ENCODE measurements around the gene PDE4B. TPM values are rescaled to one million over a fixed set of nuclear protein-coding genes. Genes with fewer than 3 reads are reported as not detected.

Gene PDE4B
- total RNA-seq, 2 donors from 2014 or later: 23.6 to 53.9 TPM

GRCh38 chr1:66360285-66360724 is 567.6 kb downstream of the PDE4B start:
- Mint-ChIP-seq H3K27me3 (ENCODE audit: low read depth) (no peaks in the 10 kb centered on the region), H3K27ac (no peak overlapping the region), H3K36me3 (ENCODE audit: insufficient read depth in 2 of 2) (peaks cover 17 to 43% of the 10 kb centered on the region in 2 donors), H3K4me3 (no peak overlapping the region), H3K9me3 (no peaks in the 10 kb centered on the region), H3K4me1 (ENCODE audit: low read depth) (peaks cover 86% of the 10 kb centered on the region)
- DNase-seq (no peak), ATAC-seq (replicated peaks in 1 of 2) (peak in 1 of 2 donors; percentile 36)

- DNase-seq (no peak), ATAC-seq (replicated peaks in 1 of 2) (peak; percentile 43 to 64)
- Mint-ChIP-seq H3K4me3 (peak overlapping the region in 1 of 2 donors; percentile 59), H3K9me3 (no peaks in the 10 kb centered on the region), H3K27ac (peak overlapping the region; percentile 23), H3K4me1 (ENCODE audit: low read depth) (peaks cover 86% of the 10 kb centered on the region), H3K36me3 (ENCODE audit: insufficient read depth in 2 of 2) (peaks cover 27 to 55% of the 10 kb centered on the region in 2 donors), H3K27me3 (ENCODE audit: low read depth) (no peaks in the 10 kb centered on the region)
These were observed 572.1 kb downstream of the PDE4B start for GRCh38 chr1:66364578-66365391.

GRCh38 chr1:66365635-66366034 is 572.9 kb downstream of the PDE4B start:
- Mint-ChIP-seq H3K27me3 (ENCODE audit: low read depth) (no peaks in the 10 kb centered on the region), H3K36me3 (ENCODE audit: insufficient read depth in 2 of 2) (peaks cover 30 to 57% of the 10 kb centered on the region in 2 donors), H3K4me3 (no peak overlapping the region), H3K9me3 (no peaks in the 10 kb centered on the region), H3K27ac (peak overlapping the region; percentile 7), H3K4me1 (ENCODE audit: low read depth) (peaks cover 87% of the 10 kb centered on the region)
- DNase-seq: no peak
- no peak for ATAC-seq (replicated peaks in 1 of 2)

- H3K4me1 Mint-ChIP-seq (ENCODE audit: low read depth): peaks cover 92% of the 10 kb centered on the region
- ATAC-seq (replicated peaks in 1 of 2) (peak; percentile 51 to 53), DNase-seq (no peak)
- H3K27ac Mint-ChIP-seq: peak overlapping the region; percentile 85
- peaks cover 31 to 62% of the 10 kb centered on the region in 2 donors for H3K36me3 Mint-ChIP-seq (ENCODE audit: insufficient read depth in 2 of 2)
- H3K4me3 Mint-ChIP-seq: peak overlapping the region; percentile 38 to 72
- H3K27me3 Mint-ChIP-seq (ENCODE audit: low read depth): no peaks in the 10 kb centered on the region
- H3K9me3 Mint-ChIP-seq: no peaks in the 10 kb centered on the region
These were observed 573.9 kb downstream of the PDE4B start for GRCh38 chr1:66366634-66367033.

GRCh38 chr1:66367369-66367768 is 574.7 kb downstream of the PDE4B start:
- no peak for ATAC-seq (replicated peaks in 1 of 2)
- no peak for DNase-seq
- peak overlapping the region in 1 of 2 donors; percentile 72 for H3K4me3 Mint-ChIP-seq
- H3K36me3 Mint-ChIP-seq (ENCODE audit: insufficient read depth in 2 of 2): peaks cover 30 to 61% of the 10 kb centered on the region in 2 donors
- no peaks in the 10 kb centered on the region for H3K27me3 Mint-ChIP-seq (ENCODE audit: low read depth)
- H3K27ac Mint-ChIP-seq: peak overlapping the region; percentile 85
- peaks cover 92% of the 10 kb centered on the region for H3K4me1 Mint-ChIP-seq (ENCODE audit: low read depth)
- H3K9me3 Mint-ChIP-seq: no peaks in the 10 kb centered on the region

- Mint-ChIP-seq H3K4me3 (peak overlapping the region in 1 of 2 donors; percentile 28), H3K4me1 (ENCODE audit: low read depth) (peaks cover 94% of the 10 kb centered on the region), H3K27me3 (ENCODE audit: low read depth) (no peaks in the 10 kb centered on the region), H3K27ac (peak overlapping the region; percentile 30), H3K9me3 (no peaks in the 10 kb centered on the region), H3K36me3 (ENCODE audit: insufficient read depth in 2 of 2) (peaks cover 31 to 61% of the 10 kb centered on the region in 2 donors)
- ATAC-seq (replicated peaks in 1 of 2) (no peak), DNase-seq (no peak)
These were observed 575.6 kb downstream of the PDE4B start for GRCh38 chr1:66368261-66368660.

DNA sequence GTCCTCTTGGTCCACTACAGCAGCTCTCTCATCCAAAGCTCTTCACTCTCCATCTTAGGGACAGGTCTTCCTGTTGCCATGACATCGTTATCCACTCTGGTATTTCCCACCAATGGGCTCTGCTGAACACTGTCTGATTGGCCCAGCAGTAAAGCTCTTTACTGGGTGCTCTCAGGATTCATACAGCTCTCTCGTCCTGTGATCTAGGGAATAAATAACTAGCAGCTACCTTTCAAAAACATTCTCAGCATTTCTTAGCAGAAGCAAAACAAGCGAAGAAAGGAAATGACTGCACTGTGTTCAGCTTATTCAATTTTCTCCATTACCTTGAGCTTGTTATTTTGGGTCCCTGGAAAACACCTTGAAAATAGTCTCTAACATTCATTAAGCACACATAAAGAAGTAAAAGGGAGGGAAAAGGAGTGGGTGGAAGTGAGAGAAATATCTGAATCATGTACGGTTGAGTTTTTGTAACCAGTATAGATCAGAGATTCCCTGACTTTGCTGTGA is 577.8 kb downstream of the PDE4B start:
- Mint-ChIP-seq H3K4me1 (ENCODE audit: low read depth) (peaks cover 99% of the 10 kb centered on the region), H3K36me3 (ENCODE audit: insufficient read depth in 2 of 2) (peaks cover 30 to 47% of the 10 kb centered on the region in 2 donors), H3K4me3 (peak overlapping the region; percentile 61 to 67), H3K27me3 (ENCODE audit: low read depth) (no peaks in the 10 kb centered on the region), H3K9me3 (no peaks in the 10 kb centered on the region), H3K27ac (peak overlapping the region; percentile 84)
- DNase-seq: no peak
- peak; percentile 6 to 9 for ATAC-seq (replicated peaks in 1 of 2)

DNA sequence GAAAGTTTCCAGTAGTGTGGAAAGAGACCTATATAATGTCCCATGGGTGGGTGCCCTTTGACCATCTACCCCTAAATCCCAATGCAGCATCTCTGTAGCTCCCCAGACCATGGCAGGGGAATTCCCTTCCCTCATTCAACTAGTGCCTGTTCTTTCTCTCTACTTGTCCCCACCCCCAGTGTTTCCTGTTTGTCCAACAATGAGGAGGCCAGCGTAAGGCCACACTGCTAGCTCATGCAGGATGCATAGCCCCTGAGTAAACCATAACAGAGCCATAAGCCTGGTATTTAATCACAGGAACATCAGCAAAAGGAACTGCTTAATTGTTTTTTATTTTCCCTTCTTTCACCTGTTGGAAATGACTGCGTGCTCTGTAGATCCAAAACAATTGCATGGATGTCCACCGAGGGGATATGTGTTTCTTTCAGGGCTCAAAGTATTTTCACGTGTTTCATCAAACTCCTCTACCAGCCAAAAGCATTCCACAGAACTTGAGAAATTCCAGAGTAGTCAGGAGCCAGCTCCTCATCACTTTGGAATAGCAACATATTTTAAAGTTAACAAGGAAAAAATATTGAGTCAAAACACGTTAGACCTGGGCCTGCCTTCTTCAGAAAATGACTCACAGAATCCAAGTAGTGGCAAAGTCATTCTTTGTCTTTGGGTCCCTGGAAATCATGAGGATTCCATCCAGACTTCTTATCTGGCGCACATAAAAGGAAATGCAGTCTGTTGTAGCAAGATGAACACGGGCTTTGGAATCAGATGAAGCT is 578.7 kb downstream of the PDE4B start:
- Mint-ChIP-seq H3K27me3 (ENCODE audit: low read depth) (no peaks in the 10 kb centered on the region), H3K27ac (peak overlapping the region; percentile 90), H3K4me3 (peak overlapping the region; percentile 78), H3K4me1 (ENCODE audit: low read depth) (peaks cover 99% of the 10 kb centered on the region), H3K36me3 (ENCODE audit: insufficient read depth in 2 of 2) (peaks cover 27 to 41% of the 10 kb centered on the region in 2 donors), H3K9me3 (no peaks in the 10 kb centered on the region)
- peak in 1 of 2 donors; percentile 35 for DNase-seq
- ATAC-seq (replicated peaks in 1 of 2): peak; percentile 10

DNA sequence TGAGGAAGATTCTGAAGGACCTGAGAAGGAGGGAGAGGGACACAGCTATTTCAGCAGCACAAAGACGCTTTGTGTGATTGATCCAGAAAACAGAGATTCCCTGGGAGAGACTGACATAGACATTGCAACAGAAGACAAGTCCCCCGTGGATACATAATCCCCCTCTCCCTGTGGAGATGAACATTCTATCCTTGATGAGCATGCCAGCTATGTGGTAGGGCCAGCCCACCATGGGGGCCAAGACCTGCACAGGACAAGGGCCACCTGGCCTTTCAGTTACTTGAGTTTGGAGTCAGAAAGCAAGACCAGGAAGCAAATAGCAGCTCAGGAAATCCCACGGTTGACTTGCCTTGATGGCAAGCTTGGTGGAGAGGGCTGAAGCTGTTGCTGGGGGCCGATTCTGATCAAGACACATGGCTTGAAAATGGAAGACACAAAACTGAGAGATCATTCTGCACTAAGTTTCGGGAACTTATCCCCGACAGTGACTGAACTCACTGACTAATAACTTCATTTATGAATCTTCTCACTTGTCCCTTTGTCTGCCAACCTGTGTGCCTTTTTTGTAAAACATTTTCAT is 579.9 kb downstream of the PDE4B start:
- Mint-ChIP-seq H3K9me3 (no peaks in the 10 kb centered on the region), H3K36me3 (ENCODE audit: insufficient read depth in 2 of 2) (peaks cover 23 to 31% of the 10 kb centered on the region in 2 donors), H3K4me1 (ENCODE audit: low read depth) (peaks cover 99% of the 10 kb centered on the region), H3K4me3 (peak overlapping the region; percentile 78), H3K27me3 (ENCODE audit: low read depth) (no peaks in the 10 kb centered on the region), H3K27ac (peak overlapping the region; percentile 90)
- DNase-seq (no peak), ATAC-seq (replicated peaks in 1 of 2) (no peak)

DNA sequence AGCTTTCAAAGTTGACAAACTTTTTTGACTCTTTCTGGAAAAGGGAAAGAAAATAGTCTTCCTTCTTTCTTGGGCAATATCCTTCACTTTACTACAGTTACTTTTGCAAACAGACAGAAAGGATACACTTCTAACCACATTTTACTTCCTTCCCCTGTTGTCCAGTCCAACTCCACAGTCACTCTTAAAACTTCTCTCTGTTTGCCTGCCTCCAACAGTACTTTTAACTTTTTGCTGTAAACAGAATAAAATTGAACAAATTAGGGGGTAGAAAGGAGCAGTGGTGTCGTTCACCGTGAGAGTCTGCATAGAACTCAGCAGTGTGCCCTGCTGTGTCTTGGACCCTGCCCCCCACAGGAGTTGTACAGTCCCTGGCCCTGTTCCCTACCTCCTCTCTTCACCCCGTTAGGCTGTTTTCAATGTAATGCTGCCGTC is 580.5 kb downstream of the PDE4B start:
- DNase-seq (no peak), ATAC-seq (replicated peaks in 1 of 2) (no peak)
- H3K27ac Mint-ChIP-seq: peak overlapping the region; percentile 90
- peaks cover 23 to 27% of the 10 kb centered on the region in 2 donors for H3K36me3 Mint-ChIP-seq (ENCODE audit: insufficient read depth in 2 of 2)
- H3K4me3 Mint-ChIP-seq: peak overlapping the region; percentile 78
- no peaks in the 10 kb centered on the region for H3K27me3 Mint-ChIP-seq (ENCODE audit: low read depth)
- peaks cover 95% of the 10 kb centered on the region for H3K4me1 Mint-ChIP-seq (ENCODE audit: low read depth)
- no peaks in the 10 kb centered on the region for H3K9me3 Mint-ChIP-seq

- Mint-ChIP-seq H3K4me1 (ENCODE audit: low read depth) (peaks cover 90% of the 10 kb centered on the region), H3K36me3 (ENCODE audit: insufficient read depth in 2 of 2) (peaks cover 20 to 21% of the 10 kb centered on the region in 2 donors), H3K27me3 (ENCODE audit: low read depth) (no peaks in the 10 kb centered on the region), H3K4me3 (peak overlapping the region; percentile 64 to 83), H3K27ac (peak overlapping the region; percentile 90), H3K9me3 (no peaks in the 10 kb centered on the region)
- DNase-seq (no peak), ATAC-seq (replicated peaks in 1 of 2) (peak; percentile 53 to 55)
These were observed 581.5 kb downstream of the PDE4B start for GRCh38 chr1:66374148-66374547.

- peak; percentile 73 to 79 for ATAC-seq (replicated peaks in 1 of 2)
- Mint-ChIP-seq H3K27ac (peak overlapping the region; percentile 90), H3K4me3 (peak overlapping the region; percentile 64 to 83), H3K9me3 (no peaks in the 10 kb centered on the region), H3K36me3 (ENCODE audit: insufficient read depth in 2 of 2) (peaks cover 17 to 19% of the 10 kb centered on the region in 2 donors), H3K27me3 (ENCODE audit: low read depth) (no peaks in the 10 kb centered on the region), H3K4me1 (ENCODE audit: low read depth) (peaks cover 90% of the 10 kb centered on the region)
- peak; percentile 63 to 65 for DNase-seq
These were observed 581.9 kb downstream of the PDE4B start for GRCh38 chr1:66374561-66375111.

All from activated T-cell treated with anti-CD3 and anti-CD28 coated beads, Interleukin-2, amount 50 U/mL, for 72 hours (primary cell).